ENCODE results near the gene MCF2L.
"Not testable (repeated sequence)": the region's sequence is repeated elsewhere in the genome, so short reads cannot be mapped to it uniquely, and the experiment has no call there.

The MCF2L gene

DNA sequence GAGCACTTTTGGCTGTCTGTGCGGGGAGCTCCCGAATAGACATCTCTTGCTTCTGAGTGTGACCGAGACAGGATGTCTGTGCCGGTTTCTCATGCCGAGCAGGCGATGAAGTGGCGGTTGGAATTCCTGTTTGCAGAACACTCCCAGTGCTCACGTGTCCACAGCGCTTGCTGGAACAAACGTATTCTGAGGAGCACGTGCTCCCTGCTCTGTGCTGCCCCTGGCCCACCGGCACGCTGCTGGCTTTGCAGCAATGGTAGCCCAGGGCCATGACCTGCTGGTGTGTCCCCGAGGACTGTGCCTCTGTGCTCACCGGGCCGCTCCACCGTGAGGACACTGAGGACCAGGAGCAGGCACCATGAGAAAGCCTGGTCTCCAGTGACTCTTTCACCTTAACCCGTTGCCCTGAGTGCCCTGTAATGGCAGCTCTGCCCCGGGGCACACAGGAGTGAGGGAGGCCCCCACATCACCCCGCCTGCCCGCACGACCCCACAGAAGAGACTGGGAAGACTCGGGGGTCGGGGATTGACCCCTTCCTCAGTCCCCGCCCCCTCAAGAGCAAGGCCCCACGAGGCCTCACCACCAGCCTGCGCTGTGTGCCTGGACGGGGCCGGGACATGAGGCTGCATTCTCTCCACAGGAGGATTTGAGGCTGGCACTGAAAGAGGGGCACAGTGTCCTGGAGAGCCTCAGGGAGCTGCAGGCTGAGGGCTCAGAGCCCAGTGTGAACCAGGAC, 96.6 kb downstream of the MCF2L start:
- no peak for DNase-seq (ENCODE audit: low read depth, low spot score)

DNA sequence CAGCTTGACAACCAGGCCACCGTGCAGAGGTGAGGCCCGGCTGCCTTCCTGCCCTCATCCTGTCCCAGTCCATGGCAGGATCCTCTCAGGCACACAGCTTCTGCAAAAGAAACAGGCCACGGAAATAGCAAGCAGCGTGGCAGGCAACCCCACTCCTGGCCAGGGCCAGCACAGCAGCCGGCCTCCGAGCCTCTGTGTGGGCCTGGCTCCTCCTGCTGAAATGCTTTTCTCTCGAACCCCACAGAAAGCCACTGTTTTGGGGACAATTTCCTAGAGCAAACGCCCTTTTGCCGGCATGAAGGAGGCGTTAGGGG, 97.1 kb downstream of the MCF2L start:
- no peak for DNase-seq (ENCODE audit: low read depth, low spot score)

DNA sequence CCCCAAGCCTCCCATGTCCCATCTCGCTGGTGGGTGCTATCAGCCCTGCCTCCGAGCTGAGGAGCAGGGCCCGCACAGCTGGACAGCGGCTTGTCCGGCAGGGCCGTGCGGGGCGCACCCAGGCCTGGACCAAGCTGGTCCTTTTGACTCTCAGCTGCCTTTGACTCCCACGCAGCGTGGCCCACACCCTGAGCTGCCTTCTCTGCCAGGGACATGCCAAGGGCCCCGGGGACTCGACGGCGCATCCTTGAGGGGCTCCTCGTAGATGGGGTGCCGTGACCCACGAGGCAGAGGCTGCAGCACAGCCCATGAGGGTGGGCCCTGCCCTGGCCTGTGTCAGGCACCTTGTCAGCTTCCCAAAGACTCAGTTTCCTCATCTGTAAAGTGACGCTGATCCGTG, 97.7 kb downstream of the MCF2L start:
- DNase-seq (ENCODE audit: low read depth, low spot score) = no peak

DNA sequence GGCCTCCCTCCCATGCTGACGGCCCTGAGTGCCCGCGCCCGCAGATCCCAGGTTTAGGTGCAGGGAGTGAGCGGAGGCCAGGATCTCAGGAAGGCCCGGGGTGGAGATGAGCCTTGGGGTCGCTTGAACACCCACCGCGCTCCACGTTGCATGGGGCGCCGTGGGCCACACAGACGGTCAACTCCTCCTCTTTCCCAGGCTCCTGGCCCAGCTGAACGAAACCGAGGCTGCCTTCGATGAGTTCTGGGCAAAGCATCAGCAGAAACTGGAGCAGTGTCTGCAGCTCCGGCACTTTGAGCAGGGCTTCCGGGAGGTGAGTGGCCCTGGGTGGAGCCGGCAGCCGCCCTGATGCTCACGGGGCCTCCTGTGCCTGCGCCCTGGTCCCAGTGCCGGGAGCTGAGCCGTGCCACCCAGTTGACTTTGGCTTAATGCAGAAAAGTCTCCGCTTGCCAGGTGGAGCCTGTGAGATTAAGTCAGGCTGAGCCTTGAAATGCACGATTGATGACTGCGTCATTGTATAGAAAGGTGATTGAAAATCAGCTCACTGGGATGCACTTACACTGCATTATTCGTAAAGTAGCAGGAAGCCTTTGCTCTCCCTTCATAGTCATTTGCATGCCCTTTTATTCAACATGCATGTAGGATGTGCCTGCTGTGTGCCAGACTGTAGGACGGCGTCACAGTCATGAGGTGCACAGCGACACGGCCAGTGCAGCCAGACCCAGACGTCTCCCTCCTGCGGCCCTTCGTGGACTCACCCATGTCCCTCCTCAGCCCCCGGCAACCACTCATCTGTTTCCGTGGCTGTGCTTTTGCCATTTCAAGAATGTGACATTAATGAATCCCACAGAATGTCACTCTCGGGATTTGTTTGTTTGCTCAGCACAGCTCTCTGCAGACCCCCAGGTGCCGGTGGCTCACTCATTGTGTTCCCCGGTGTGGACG, 101.1 kb downstream of the MCF2L start:
- no peak for DNase-seq (ENCODE audit: low read depth, low spot score)

DNA sequence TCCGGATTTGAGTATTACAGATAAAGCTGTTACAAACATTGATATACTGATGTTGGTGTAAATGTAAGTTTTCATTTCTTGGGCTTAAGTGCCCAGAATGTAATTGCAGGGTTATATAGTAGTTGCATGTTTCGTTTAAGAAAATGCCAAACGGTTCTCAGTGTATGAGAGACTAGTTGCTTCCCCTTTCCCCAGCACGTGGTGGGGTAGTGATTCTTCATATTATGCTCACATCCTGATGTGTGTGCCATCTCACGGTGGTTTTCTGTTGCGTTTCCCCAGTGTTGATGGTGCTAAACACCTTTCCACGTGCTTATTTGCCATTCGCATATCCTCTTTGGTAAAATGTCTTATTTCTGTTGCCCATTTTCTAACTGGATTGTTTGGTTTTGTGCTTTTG, 101.8 kb downstream of the MCF2L start:
- DNase-seq (ENCODE audit: low read depth, low spot score) = no peak

DNA sequence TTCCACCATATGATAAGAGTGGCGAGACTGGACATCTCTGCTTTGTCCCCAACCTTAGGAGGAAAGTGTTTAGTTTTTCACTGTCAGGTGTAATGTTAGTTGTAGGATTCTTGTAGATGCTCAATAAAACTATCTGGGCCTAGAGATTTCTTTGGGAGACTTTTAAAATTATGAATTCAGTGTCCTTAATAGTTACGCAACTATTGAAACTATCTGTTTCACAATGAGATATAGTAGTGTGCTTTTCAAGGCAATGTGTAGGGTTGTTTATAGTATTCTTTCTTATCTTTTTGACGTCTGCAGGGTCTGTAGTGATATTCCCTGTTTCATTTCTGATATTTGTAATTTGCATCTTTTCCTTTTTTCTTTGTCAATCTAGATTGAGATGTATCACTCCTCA, 103.4 kb downstream of the MCF2L start:
- DNase-seq (ENCODE audit: low read depth, low spot score) = no peak

DNA sequence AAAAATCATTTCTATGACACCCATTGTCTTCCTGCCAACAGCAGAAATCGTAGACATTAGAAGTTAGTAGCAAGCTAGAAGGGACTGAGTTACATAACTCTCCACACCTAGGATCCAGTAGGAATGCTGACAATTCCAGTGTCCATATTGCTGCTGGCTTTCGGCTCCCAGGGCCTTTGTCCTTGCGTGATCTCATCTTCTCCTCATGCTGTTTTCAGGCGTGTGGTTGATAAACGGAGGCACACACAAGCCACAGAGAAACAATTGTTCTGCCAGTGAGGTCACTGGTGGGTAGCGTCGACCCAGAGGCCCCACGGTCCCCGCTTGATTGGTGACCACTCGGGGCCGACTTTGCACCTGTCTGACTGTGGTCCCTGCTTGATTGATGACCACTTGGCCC, 104.9 kb downstream of the MCF2L start:
- no peak for DNase-seq (ENCODE audit: low read depth, low spot score)

DNA sequence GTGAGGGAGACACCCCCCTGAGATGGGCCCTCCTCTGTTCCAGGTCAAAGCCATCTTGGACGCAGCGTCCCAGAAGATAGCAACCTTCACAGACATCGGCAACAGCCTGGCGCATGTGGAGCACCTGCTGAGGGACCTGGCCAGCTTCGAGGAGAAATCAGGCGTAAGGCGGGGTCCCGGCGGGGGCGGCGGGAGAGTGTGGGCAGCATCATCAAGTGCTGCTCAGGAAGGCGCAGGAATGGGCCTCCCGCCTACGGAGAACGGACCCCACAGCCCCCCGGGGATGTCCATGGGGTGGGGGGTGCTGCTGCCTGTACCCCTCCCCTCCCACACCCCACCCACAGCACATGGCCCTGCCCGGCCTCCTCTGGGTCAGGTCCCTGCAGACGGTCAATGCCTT, 105.4 kb downstream of the MCF2L start:
- no peak for DNase-seq (ENCODE audit: low read depth, low spot score)

DNA sequence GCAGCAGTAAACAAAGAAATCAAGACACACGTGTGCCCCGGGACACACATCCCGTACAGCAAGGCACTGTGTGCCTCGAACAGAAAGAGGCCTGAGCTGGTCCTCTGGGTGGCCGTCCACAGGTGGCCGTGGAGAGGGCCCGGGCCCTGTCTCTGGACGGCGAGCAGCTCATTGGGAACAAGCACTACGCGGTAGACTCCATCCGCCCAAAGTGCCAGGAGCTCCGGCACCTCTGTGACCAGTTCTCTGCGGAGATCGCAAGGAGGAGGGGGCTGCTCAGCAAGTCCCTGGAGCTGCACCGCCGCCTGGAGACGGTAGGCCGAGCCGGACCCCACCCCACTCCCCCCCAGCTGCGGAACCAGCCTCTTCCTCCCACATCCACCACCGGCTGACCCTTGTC, 105.9 kb downstream of the MCF2L start:
- no peak for DNase-seq (ENCODE audit: low read depth, low spot score)

DNA sequence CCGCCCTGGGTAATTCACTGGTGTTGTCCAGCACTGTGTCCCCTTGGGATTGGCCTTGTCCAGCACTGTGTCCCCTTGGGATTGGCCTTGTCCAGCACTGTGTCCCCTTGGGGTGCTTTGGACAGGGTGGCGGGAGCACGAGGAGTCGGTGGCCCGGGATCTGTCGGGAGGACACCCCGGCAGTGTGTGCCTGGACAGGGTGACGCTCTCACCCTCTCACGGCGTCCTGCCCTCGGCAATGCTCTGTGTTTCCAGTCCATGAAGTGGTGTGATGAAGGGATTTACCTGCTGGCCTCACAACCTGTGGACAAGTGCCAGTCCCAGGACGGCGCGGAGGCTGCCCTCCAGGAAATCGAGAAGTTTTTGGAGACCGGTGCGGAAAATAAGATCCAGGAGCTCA, 106.7 kb downstream of the MCF2L start:
- DNase-seq (ENCODE audit: low read depth, low spot score) = no peak

DNA sequence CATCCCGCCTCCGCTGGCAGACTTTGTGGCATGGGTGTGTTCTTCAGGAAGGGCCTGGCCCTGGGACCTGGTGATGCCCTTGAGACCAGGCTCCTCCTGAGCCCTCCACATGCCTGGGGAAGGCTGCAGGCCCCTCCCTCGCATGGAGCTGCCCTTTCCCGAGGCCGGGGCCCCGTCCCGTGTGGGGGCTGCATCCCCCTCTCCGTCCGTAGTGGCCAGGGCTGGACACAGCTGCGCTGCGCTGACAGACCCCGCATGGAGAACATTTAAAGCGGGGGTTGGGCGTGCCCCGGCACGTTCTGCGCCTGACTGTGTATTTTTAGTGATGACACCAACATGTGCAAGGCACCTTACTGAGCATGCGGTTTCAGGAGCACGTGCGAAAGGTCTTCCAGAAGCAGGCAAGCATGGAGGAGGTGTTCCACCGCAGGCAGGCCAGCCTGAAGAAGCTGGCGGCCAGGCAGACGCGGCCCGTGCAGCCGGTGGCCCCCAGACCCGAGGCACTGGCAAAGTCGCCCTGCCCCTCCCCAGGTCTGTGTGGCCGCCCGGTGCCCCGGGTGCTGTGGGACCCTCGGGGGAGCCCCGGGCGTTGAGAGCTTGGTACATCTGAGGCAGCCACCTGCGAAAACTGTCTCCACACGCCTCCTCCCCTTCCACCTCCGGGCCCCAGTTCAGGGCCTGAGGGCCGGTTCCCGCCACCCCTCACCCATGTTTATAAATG, 107.8 kb downstream of the MCF2L start:
- no peak for DNase-seq (ENCODE audit: low read depth, low spot score)

DNA sequence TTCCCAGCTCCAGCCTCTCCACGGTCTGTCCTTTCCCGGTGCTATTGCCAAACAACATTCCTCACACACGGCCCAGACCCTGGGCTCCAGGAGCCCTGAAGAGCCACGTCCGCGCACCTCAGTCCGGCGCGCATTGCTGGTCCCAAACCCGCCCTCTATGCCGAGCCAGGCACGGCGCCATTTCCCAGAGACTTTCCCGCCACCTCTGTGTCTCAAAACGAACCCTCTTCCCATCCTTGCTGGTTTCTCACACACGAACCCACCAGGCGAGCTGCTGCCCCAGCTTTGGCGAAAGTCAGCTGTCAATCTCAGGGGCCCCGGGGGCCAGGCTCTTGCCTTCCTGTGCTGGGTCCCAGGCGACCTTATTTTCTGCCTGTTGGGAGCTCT, 108.5 kb downstream of the MCF2L start:
- no peak for DNase-seq (ENCODE audit: low read depth, low spot score)

DNA sequence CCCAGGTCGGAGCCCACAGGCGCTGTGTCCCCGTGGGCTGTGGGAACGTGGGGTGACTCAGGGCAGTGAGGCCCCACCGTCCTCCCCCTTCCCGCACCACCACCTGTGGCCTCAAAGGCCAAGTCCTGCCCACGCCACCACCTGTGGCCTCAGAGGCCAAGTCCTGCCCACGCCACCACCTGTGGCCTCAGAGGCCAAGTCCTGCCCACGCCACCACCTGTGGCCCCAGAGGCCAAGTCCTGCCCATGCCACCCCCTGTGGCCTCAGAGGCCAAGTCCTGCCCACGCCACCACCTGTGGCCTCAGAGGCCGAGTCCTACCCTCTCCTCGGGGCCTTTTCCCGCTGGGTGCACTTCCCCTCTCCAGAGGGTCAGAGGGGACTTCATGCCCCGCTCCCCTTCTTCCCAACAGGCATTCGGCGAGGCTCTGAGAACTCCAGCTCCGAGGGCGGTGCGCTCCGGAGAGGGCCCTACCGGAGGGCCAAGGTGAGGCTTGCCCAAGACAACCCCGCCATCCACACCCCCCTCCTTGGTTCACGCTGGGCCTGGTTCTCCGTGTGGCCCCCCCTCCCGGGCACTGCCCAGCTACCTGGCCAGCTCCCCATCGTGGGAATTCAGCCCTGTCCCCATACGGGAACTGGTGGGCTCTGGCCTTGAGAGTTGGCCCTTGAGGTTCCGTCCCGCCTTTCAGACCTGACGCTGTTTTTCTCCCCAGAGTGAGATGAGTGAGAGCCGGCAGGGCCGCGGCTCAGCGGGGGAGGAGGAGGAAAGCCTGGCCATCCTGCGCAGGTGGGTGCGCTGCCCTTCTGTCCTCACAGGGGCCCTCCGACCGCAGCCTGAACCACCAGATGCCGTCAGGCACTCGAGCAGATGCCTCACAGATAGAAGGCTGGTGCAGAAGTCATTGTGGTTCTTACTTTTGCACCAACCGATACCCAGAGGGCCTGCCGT, 109.2 kb downstream of the MCF2L start:
- DNase-seq (ENCODE audit: low read depth, low spot score) = no peak

DNA sequence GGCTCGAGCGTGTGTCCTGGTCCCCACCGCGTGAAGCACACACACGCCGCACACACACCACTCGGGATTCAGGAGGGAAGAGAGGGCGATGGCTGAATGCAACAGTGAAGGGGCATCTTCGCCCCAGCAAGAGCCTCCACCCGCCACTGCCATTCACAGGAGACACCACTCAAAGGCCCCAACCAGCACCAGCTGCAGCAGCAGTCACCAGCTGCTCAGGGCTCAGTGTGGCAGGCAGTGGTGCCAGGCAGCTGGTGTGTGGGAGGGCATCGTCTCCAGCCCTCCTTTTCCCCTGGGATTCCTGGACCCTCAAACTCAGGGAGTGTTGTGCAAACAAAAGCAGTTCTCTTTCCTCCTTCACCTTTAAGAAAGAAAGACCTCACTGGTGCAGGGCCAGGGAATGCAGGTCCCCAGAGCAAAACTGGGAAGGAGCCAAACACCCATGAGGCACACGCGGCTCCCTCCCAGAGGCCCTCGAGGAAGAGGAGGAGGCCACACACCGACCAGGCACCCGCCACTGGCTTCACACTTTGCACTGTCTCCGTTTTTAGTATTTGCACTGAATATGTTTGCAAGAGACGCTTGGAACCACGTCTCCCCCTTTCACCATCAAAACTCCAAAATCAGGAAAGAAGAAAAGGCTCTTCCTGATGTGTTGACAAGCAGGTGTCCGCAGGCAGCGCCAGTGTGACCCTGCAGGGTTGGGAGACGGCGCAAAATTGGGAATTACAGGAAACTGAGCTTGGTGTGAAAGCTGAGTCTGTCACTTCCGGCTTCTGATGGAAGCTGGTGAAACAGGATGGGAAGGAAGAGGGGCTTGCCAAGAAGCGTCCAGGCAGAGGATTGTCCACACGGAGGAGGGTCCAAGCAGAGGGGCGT, 110.1 kb downstream of the MCF2L start:
- no peak for DNase-seq (ENCODE audit: low read depth, low spot score)

DNA sequence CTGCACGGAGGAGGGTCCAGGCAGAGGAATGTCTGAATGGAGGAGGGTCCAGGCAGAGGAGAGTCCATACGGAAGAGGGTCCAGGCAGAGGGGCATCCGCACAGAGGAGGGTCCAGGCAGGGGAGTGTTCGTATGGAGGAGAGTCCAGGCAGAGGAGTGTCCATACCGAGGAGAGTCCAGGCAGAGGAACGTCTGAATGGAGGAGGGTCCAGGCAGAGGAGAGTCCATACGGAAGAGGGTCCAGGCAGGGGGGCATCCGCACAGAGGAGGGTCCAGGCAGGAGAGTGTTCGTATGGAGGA, 110.7 kb downstream of the MCF2L start:
- not testable (repeated sequence) for DNase-seq (ENCODE audit: low read depth, low spot score)

DNA sequence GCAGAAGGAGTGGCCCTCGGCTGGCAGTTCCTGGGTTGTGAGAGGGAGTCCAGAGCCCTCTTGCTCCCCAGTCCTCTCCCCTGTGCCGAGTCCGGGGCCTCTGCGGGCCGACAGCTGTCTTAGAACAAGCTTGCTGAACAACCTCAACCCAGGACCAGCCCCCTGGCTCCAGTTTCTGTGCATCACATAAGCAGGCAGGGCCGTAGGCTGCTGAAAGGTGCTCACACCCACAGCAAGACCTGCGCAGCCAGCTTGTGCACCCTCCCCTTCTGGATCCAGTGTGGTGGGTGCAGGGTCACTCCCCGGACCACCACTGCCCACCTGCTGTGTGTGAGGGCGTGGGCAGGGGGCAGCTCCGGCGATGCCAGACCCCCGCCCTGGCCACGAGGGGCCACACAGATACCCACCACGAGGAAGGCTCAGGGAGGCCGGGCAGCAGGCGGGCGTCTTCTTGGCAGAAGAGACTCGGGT, 111.4 kb downstream of the MCF2L start:
- DNase-seq (ENCODE audit: low read depth, low spot score) = no peak

DNA sequence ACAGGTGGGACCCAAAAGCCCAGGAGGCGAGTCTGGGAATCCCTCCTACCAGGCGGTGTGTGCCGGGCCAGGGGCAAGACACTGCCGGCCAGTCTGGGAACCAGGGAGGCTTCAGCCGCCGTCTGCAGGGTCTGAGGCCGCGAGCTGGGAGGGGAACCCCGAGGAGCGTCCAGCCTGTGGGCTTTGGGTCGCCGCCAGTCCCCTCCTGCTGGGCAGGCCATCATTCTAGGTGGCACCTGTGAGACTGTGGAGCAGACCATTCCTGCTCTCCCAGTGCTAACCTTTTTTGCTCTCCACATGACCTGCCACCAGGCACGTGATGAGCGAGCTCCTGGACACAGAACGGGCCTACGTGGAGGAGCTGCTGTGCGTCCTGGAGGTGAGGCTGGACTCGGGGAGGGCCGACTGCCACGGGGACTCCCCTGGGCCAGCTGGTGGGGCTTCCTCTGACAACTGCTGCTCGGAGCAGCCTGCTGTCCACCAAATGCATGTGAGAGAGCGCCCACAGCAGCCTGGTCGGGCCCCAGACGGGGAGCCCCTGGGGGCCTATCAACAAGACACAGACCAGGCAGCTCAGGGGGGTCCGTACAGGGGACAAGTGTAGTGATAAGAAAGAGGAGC, 112.0 kb downstream of the MCF2L start:
- DNase-seq (ENCODE audit: low read depth, low spot score) = no peak

DNA sequence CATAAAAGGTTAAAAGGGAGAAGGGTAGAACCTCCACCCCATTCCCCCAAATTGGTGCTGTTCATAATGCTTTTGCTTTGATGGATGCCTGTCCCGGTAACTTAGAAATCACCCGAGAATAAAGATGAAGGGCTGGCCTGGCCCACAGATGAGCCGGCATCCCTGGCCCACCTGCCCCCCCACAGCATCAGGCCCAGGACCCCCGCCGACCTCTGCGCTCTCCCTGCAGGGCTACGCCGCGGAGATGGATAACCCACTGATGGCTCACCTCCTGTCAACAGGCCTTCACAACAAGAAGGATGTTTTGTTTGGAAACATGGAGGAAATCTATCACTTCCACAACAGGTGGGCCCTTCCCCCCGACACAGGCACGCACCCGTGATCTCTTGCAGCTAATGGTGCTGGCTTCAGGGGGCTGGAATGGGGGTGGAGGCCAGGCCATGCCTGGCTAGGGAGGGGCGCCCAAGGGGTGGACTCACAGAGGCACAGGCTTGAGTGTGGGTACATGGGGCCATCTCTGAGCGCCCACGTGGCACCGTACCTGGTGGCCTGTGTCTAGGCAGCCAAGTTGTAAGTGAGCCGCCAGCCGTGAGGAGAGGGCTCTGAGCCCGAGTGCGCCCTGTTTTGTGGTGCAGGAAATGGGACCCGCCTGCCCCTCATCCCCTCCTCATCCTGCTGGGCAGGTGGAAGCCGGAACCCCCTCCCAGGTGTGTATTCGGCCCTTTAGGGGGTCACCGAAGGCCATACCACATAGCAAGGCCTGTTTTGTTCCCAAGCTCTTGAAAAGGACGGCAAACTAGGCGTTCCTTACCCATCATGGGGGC, 113.4 kb downstream of the MCF2L start:
- DNase-seq (ENCODE audit: low read depth, low spot score) = no peak

DNA sequence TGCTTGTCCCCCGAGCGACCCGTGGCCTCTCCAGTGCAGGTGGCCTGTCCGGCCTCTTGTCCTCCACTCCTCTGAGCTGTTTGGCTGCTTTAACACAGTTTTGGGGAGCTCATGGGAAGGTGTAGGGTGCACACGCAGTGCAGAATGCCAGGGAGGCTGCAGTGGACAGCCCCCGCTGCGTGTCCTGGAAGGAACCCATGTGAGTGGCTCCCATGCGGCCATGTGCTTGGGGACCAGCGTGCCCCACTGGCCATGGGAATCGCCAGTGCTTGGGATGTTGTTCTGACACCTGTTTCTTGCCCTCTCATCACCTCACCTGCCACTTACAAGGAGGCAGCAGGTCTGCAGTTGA, 114.0 kb downstream of the MCF2L start:
- DNase-seq (ENCODE audit: low read depth, low spot score) = no peak

All from iPS DF 19.7 (cell line).